Measurements from ENCODE around the gene ARMCX6. TPM values are rescaled to one million over a fixed set of nuclear protein-coding genes. Genes with fewer than 3 reads are reported as not detected.
"Not testable (repeated sequence)": the region's sequence is repeated elsewhere in the genome, so short reads cannot be mapped to it uniquely, and the experiment has no call there.

ARMCX6 gene
- total RNA-seq, 1 experiment from 2014 or later, result 33.7 TPM

- H3F3A ChIP-seq (ENCODE audit: low read length, unreplicated experiment), result no peaks in the 10 kb centered on the region
- H2AFZ ChIP-seq (ENCODE audit: low read length), result no peak overlapping the region
- H3K4me1 ChIP-seq (ENCODE audit: insufficient read depth, low read length), result no peaks in the 10 kb centered on the region
- H3K79me2 ChIP-seq (ENCODE audit: low read length), result no peaks in the 10 kb centered on the region
- no peaks in the 10 kb centered on the region for H3K36me3 ChIP-seq (ENCODE audit: low read depth, low read length)
- no peaks in the 10 kb centered on the region for H3K9me2 ChIP-seq (replicated peaks; ENCODE audit: low read length)
- intact Hi-C loops (cut with micrococcal nuclease), result no loop called here
- DNase-seq (no peak), ATAC-seq (no peak)
- CTCF ChIA-PET, result no interaction called here
- no peak overlapping the region for H3K27ac ChIP-seq (ENCODE audit: low read length)
- no peaks in the 10 kb centered on the region for H3K9me3 ChIP-seq (ENCODE audit: low read length)
- no peak for TF ChIP-seq EZH2phosphoT487 (IDR thresholded peaks at IDR 0.05; ENCODE audit: borderline replicate concordance, low read length)
- TF ChIP-seq EZH2 (IDR thresholded peaks at IDR 0.05; ENCODE audit: low read length, unreplicated experiment), result no peak
- no peak for TF ChIP-seq CTCF (conservative IDR thresholded peaks at IDR 0.05; ENCODE audit: low read depth, low read length)
- H3K9ac ChIP-seq (ENCODE audit: low read length), result no peak overlapping the region
- BruUV-seq (replicated peaks), result no TSS peak
- H3K4me3 ChIP-seq (ENCODE audit: low read length), result no peak overlapping the region
- POLR2A ChIA-PET (ENCODE audit: unreplicated experiment), result no interaction called here
- no peaks in the 10 kb centered on the region for H4K20me1 ChIP-seq (ENCODE audit: low read length)
- H3K4me2 ChIP-seq (ENCODE audit: low read length), result no peak overlapping the region
- no peaks in the 10 kb centered on the region for H3K27me3 ChIP-seq (ENCODE audit: low read length)
Observed at GRCh38 chrX:101655534-101655933, 37.7 kb upstream of the ARMCX6 start.

- H3K79me2 ChIP-seq (ENCODE audit: low read length); H3K4me2 ChIP-seq (ENCODE audit: low read length); H4K20me1 ChIP-seq (ENCODE audit: low read length); H3K4me3 ChIP-seq (ENCODE audit: low read length); H3K9ac ChIP-seq (ENCODE audit: low read length); CTCF ChIA-PET; H3K9me2 ChIP-seq (replicated peaks; ENCODE audit: low read length); H3K27me3 ChIP-seq (ENCODE audit: low read length); H2AFZ ChIP-seq (ENCODE audit: low read length); ATAC-seq; DNase-seq; H3K4me1 ChIP-seq (ENCODE audit: insufficient read depth, low read length); POLR2A ChIA-PET (ENCODE audit: unreplicated experiment); H3K9me3 ChIP-seq (ENCODE audit: low read length); H3K36me3 ChIP-seq (ENCODE audit: low read depth, low read length); BruUV-seq (replicated peaks); H3F3A ChIP-seq (ENCODE audit: low read length, unreplicated experiment); intact Hi-C loops (cut with micrococcal nuclease); H3K27ac ChIP-seq (ENCODE audit: low read length): not testable (repeated sequence)
Observed at GRCh38 chrX:101647716-101648115, 29.9 kb upstream of the ARMCX6 start.

- no peak for ATAC-seq
- intact Hi-C loops (cut with micrococcal nuclease), result no loop called here
- CTCF ChIA-PET, result interaction anchor here (0.6 kb wide), 1 partner anchor 338 kb away, joined by 5 read pairs; no protein-coding TSS in a partner anchor
Observed at GRCh38 chrX:101642093-101642492, 24.3 kb upstream of the ARMCX6 start.

More at GRCh38 chrX:101642093-101642492, 24.3 kb upstream of the ARMCX6 start:
- Histone ChIP-seq H3K27ac (ENCODE audit: low read length) (no peak overlapping the region), H3F3A (ENCODE audit: low read length, unreplicated experiment) (no peaks in the 10 kb centered on the region), H3K9me3 (ENCODE audit: low read length) (no peaks in the 10 kb centered on the region), H3K9ac (ENCODE audit: low read length) (no peak overlapping the region), H3K4me2 (ENCODE audit: low read length) (no peak overlapping the region), H3K79me2 (ENCODE audit: low read length) (no peaks in the 10 kb centered on the region), H3K4me1 (ENCODE audit: insufficient read depth, low read length) (no peaks in the 10 kb centered on the region), H4K20me1 (ENCODE audit: low read length) (no peaks in the 10 kb centered on the region), H3K36me3 (ENCODE audit: low read depth, low read length) (no peaks in the 10 kb centered on the region), H3K27me3 (ENCODE audit: low read length) (no peaks in the 10 kb centered on the region), H3K9me2 (replicated peaks; ENCODE audit: low read length) (no peaks in the 10 kb centered on the region), H2AFZ (ENCODE audit: low read length) (no peak overlapping the region), H3K4me3 (ENCODE audit: low read length) (no peak overlapping the region)
- BruUV-seq (replicated peaks), result no TSS peak
- DNase-seq, result no peak
- no peak for TF ChIP-seq CTCF (conservative IDR thresholded peaks at IDR 0.05; ENCODE audit: low read depth, low read length)
- TF ChIP-seq EZH2phosphoT487 (IDR thresholded peaks at IDR 0.05; ENCODE audit: borderline replicate concordance, low read length), result no peak
- TF ChIP-seq EZH2 (IDR thresholded peaks at IDR 0.05; ENCODE audit: low read length, unreplicated experiment), result no peak
- POLR2A ChIA-PET (ENCODE audit: unreplicated experiment), result no interaction called here
